ENCODE data around the gene ZNF428.

- TF ChIP-seq, protein P1, sequence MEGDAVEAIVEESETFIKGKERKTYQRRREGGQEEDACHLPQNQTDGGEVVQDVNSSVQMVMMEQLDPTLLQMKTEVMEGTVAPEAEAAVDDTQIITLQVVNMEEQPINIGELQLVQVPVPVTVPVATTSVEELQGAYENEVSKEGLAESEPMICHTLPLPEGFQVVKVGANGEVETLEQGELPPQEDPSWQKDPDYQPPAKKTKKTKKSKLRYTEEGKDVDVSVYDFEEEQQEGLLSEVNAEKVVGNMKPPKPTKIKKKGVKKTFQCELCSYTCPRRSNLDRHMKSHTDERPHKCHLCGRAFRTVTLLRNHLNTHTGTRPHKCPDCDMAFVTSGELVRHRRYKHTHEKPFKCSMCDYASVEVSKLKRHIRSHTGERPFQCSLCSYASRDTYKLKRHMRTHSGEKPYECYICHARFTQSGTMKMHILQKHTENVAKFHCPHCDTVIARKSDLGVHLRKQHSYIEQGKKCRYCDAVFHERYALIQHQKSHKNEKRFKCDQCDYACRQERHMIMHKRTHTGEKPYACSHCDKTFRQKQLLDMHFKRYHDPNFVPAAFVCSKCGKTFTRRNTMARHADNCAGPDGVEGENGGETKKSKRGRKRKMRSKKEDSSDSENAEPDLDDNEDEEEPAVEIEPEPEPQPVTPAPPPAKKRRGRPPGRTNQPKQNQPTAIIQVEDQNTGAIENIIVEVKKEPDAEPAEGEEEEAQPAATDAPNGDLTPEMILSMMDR (IDR thresholded peaks at IDR 0.05): no peak
- no peak for TF ChIP-seq EZH2 (IDR thresholded peaks at IDR 0.05)
- TF ChIP-seq EZH2phosphoT487 (IDR thresholded peaks at IDR 0.05): no peak
Observed at GRCh38 chr19:43599635-43600295, 19.7 kb downstream of the ZNF428 start.

Data from neural progenitor cell (in vitro differentiated cells).